ENCODE measurements around the gene CRIM1. TPM values are rescaled to one million over a fixed set of nuclear protein-coding genes. Genes with fewer than 3 reads are reported as not detected.

CRIM1 gene
- total RNA-seq, 4 donors from 2014 or later = 73.7 to 134 (median 80.7) TPM

- no peak for TF ChIP-seq POLR2AphosphoS5 (IDR thresholded peaks at IDR 0.05)
- TF ChIP-seq POLR2A (IDR thresholded peaks at IDR 0.05) = no peak
- TF ChIP-seq CTCF (IDR thresholded peaks at IDR 0.05) = no peak
- TF ChIP-seq EP300 (IDR thresholded peaks at IDR 0.05; ENCODE audit: low read depth) = no peak
- Histone ChIP-seq H3K4me1 (peaks cover 0 to 13% (median 3%) of the 10 kb centered on the region in 4 donors), H3K27ac (peak overlapping the region in 2 of 4 donors; percentile 8 to 12), H3K36me3 (peaks cover 0 to 56% (median 11%) of the 10 kb centered on the region in 4 donors), H3K4me3 (no peak overlapping the region), H3K9me3 (no peaks in the 10 kb centered on the region), H3K27me3 (no peaks in the 10 kb centered on the region)
- DNase-seq = no peak
- WGBS, 2 donors (ENCODE audit: low coverage in 1 of 2) = 72 to 75% methylated on average over 10 of the region's 10 CpGs
- in situ Hi-C loops (cut with MboI; ENCODE audit: low pct_ligation_motif_present in 1 of 4, low pct_unique_long_range_greater_than_20kb in 1 of 4, low sequenced_read_pairs in 3 of 4) = no loop called here
- intact Hi-C loops (cut with DNase I; ENCODE audit: low total_unique reads) = no loop called here
These were observed 223.0 kb downstream of the CRIM1 start for GRCh38 chr2:36578343-36579296.

GRCh38 chr2:36579297-36579664 lies 223.7 kb downstream of the CRIM1 start:
- no peak overlapping the region for H3K4me3 ChIP-seq
- H3K9me3 ChIP-seq = no peaks in the 10 kb centered on the region
- H3K27ac ChIP-seq = peak overlapping the region in 2 of 4 donors; percentile 8 to 12
- no peaks in the 10 kb centered on the region for H3K27me3 ChIP-seq
- peaks cover 0 to 56% (median 11%) of the 10 kb centered on the region in 4 donors for H3K36me3 ChIP-seq
- DNase-seq = no peak
- intact Hi-C loops (cut with DNase I; ENCODE audit: low total_unique reads) (no loop called here), in situ Hi-C loops (cut with MboI; ENCODE audit: low pct_ligation_motif_present in 1 of 4, low pct_unique_long_range_greater_than_20kb in 1 of 4, low sequenced_read_pairs in 3 of 4) (no loop called here)
- TF ChIP-seq POLR2AphosphoS5 (IDR thresholded peaks at IDR 0.05) = no peak
- TF ChIP-seq EP300 (IDR thresholded peaks at IDR 0.05; ENCODE audit: low read depth) = no peak
- no peak for TF ChIP-seq POLR2A (IDR thresholded peaks at IDR 0.05)
- TF ChIP-seq CTCF (IDR thresholded peaks at IDR 0.05) = no peak
- peaks cover 0 to 13% (median 3%) of the 10 kb centered on the region in 4 donors for H3K4me1 ChIP-seq

GRCh38 chr2:36582538-36582937 lies 227.0 kb downstream of the CRIM1 start:
- in situ Hi-C loops (cut with MboI; ENCODE audit: low pct_ligation_motif_present in 1 of 4, low pct_unique_long_range_greater_than_20kb in 1 of 4, low sequenced_read_pairs in 3 of 4) (no loop called here), intact Hi-C loops (cut with DNase I; ENCODE audit: low total_unique reads) (no loop called here)
- WGBS, 2 donors (ENCODE audit: low coverage in 1 of 2) = 91 to 93% methylated on average over 5 of the region's 5 CpGs
- H3K9me3 ChIP-seq = no peaks in the 10 kb centered on the region
- no peak for DNase-seq
- H3K4me1 ChIP-seq = peaks cover 0 to 13% (median 3%) of the 10 kb centered on the region in 4 donors
- H3K36me3 ChIP-seq = peaks cover 0 to 36% (median 5%) of the 10 kb centered on the region in 4 donors
- TF ChIP-seq EP300 (IDR thresholded peaks at IDR 0.05; ENCODE audit: low read depth) (no peak), POLR2A (IDR thresholded peaks at IDR 0.05) (no peak), CTCF (IDR thresholded peaks at IDR 0.05) (no peak), POLR2AphosphoS5 (IDR thresholded peaks at IDR 0.05) (no peak)
- H3K4me3 ChIP-seq = no peak overlapping the region
- H3K27me3 ChIP-seq = no peaks in the 10 kb centered on the region
- H3K27ac ChIP-seq = no peak overlapping the region

DNA sequence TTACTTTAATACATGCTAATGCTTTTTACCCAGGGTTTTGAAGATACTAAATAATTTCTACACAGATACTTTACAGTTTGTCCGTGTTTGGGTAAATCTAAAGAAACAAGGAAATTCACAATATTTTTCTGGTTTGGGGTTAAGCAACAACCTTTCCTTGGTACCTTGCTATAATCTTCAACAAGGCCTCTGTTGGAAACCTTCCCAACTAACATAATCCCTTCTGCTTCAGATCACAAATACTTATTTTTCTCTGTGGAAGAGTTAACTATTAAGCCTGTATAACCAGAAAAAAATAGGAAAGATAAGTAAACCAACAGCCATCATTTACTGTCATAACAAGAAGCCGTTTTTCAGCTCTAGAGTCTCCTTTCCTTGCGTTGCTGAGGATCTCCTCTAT lies 227.4 kb downstream of the CRIM1 start:
- WGBS, 2 donors (ENCODE audit: low coverage in 1 of 2) = 60 to 82% methylated on average over 3 of the region's 3 CpGs
- in situ Hi-C loops (cut with MboI; ENCODE audit: low pct_ligation_motif_present in 1 of 4, low pct_unique_long_range_greater_than_20kb in 1 of 4, low sequenced_read_pairs in 3 of 4) = no loop called here
- no peak overlapping the region for H3K27ac ChIP-seq

More for the DNA sequence above, 227.4 kb downstream of the CRIM1 start:
- H3K36me3 ChIP-seq = peaks cover 0 to 33% (median 3%) of the 10 kb centered on the region in 4 donors
- H3K4me1 ChIP-seq = peaks cover 0 to 13% (median 3%) of the 10 kb centered on the region in 4 donors
- intact Hi-C loops (cut with DNase I; ENCODE audit: low total_unique reads) = no loop called here
- H3K4me3 ChIP-seq = no peak overlapping the region
- no peak for TF ChIP-seq CTCF (IDR thresholded peaks at IDR 0.05)
- no peak for TF ChIP-seq EP300 (IDR thresholded peaks at IDR 0.05; ENCODE audit: low read depth)
- TF ChIP-seq POLR2AphosphoS5 (IDR thresholded peaks at IDR 0.05) = no peak
- no peak for TF ChIP-seq POLR2A (IDR thresholded peaks at IDR 0.05)
- no peaks in the 10 kb centered on the region for H3K9me3 ChIP-seq
- H3K27me3 ChIP-seq = no peaks in the 10 kb centered on the region
- DNase-seq = no peak
